PFSK-1 (cell line): ENCODE measurements around the gene CYB561D2.

Source experiments
- POLR2AphosphoS5 ChIP-seq: IDR thresholded peaks from 2 replicates; pipeline ENCODE4 v1.6.1; 2012; ENCODE audit warnings: low read depth, mild to moderate bottlenecking, control low read depth, low read length, moderate library complexity
- TAF1 ChIP-seq: IDR thresholded peaks from 2 replicates; pipeline ENCODE4 v1.6.1; 2012; ENCODE audit warnings: low read length, control low read depth, borderline replicate concordance; ENCODE audit not compliant: insufficient read depth

DNA sequence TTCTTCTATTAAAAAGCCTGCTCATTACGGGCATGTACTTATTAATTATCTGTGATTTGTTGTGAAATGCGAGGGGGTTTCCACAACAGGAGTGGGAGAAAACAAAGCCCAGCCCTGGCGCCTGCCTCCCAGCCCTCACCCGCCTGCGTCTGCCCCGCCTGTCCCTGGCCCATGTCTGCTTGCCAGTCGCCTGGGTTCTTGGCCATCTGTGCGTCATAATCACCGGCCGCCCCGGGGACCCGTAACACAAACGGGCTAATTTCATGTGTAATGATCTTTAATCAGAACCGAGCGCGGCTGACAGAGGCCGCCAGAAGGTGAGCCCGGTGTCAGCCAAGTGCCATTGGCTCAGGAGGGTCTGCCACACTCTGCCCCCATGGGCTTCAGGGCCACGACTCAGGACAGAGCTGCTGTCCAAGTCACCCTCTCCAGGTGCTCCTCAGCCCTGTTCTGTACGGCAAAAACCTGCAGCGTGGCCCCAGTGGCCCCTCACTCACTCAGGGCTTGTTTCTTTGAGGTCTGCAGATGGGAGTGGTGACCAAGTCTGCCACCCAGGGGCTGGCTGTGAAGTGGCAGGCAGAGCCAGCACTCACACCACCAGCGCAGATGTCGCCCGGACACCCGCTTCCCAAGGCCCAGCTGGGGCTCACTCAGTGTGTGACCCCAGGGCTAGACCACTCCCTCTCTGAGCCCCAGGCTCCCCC lies 37.5 kb downstream of the CYB561D2 start:
- TF ChIP-seq TAF1 (no peak), POLR2AphosphoS5 (no peak)
